HPDE6-E6E7 (cell line): Measurements from ENCODE around the gene NKD2.

ENCODE experiments used
- DNase-seq: peaks from one replicate; pipeline ENCODE4 v3.0.0; 2011; ENCODE audit warnings: missing footprints; ENCODE audit errors: extremely low spot score

NKD2 gene

DNA sequence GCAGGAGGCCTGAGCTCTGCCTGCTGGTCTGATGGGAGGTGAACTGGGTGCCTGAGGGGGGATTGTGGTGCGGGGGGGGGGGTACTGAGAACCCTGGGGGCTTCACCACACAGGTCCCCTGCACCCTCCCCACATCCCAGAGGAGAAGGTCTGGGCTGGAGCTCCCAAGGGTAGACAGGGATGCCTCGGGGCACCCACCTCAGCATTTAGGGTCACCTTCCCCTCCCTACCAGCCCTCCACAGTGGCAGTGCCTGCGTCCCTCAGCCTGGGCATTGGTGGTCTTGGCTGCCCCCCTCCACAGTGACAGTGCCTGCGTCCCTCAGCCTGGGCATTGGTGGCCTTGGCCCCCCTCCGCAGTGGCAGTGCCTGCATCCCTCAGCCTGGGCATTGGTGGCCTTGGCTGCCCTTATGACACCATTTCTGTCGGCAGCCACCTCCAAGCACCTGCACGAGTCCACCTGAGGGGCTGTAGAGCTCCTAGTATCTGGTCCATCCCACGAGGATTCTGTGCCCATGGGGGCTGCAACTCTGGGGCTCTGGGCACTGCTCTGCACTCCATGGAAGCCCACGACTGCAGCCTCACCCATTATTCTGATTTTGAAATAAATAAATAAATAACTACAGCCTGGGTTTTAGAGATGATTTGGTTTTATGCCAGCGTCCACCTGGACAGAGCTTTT is 21.5 kb downstream of the NKD2 start:
- no peak for DNase-seq

DNA sequence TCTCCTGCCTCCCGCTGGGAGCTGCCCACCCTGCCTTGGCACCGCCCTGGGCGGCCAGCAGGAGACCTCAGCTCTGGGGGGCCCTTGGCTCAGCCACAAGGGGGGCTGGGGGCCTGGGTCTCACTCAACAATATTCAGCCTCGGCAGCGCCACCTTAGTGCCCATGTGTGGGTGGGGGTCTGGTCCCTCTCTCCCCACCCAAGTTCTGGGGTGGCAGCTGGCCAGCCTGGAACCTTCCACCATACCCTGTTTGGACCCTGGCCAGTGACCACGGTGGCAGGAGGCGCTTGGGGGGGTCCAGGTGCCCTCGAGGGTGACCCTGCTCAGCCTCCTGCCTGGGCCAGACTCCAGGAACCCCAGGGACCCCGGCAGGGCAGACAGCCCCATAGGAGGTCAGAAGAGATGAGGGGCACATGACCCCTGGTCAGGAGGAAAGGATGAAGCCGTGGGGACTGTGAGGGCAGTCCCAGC is 22.2 kb downstream of the NKD2 start:
- DNase-seq, result no peak

DNA sequence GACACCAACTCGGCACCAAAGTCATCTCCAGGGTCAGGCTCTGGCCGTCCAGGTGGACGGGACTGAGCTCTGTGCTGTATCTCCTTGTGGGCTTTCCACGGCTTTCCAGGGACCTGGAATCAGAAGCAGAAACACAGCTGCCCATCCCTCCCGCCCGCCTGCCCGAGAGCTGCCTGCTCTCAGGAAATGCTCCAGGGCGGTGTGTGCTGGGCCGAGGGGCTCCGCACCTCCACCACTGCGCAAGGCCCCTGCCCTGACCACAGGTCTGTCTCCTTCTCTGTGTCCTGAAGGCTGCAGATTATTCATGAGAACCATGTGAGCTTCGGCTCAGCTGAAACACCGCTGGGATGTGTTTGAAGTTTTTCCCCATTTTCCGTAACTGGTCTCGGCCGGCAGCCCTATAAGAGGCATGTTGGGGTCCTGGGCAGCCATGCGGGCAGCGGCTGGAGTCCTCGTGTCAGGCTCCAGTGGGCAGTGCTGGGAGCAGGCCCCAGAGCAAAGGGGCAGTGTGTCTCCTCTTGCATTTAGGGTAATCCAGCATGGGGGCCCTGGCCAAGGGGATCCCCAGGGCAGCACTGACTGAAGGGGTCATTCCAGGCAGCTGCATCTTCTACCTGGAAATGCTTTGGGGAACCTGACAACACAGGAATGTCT is 22.8 kb downstream of the NKD2 start:
- DNase-seq, result no peak

DNA sequence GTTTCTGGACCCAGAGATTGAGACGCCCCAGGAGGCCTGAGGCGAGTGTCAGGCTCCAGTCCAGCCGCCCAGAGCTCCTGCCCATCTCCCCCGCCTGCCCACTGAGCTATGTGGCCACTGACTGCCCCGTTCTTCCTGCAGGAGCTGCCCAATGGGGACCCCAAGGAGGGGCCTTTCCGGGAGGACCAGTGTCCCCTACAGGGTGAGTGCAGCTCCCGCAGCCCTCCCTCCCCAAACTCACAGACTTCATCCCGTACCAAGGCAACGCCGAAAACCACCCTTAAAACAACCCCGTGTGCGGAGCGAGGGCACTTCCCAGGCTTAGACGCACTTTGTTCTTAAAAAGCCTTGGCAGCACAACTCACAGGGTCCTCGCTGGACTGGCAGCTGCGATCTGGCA is 23.4 kb downstream of the NKD2 start:
- DNase-seq, result no peak

DNA sequence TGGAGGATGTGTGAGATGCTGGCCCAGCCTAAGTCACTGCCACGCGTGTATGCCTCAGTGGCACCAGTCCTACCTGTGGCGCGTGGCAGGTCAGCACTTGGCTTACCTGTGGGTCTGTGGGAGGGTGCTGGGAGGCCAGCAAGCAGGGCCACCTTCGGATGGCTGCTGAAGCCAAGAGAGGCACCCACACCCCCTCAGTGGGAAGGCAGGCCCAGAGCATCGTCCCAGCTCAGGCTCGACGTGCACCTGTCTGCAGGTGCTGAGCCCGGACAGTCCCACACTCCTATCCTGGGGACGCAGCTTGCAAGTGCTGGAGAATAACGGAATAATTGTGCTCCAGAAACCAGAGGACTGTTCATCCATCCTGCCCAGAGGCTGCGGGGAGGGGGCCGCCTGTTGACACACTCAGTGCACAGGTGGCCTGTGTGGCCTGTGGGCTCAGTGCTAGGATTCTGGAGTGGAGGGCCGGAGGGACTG is 24.0 kb downstream of the NKD2 start:
- DNase-seq, result no peak

DNA sequence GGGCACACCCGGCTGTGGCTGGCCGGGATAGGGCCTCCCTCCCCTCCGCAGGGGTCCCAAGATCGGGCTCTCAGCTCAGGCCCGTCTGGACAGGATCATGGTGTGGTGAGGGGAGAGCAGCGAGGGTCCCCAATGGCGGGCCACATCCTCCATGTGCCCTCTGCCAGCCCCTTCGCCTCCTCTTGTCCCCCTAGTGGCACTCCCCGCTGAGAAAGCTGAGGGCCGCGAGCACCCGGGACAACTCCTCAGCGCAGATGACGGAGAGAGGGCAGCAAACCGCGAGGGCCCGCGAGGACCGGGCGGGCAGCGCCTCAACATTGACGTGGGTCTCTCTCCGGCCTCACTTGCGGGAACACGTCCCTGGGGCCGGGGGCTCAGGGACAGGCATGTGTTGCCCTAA is 24.6 kb downstream of the NKD2 start:
- no peak for DNase-seq

DNA sequence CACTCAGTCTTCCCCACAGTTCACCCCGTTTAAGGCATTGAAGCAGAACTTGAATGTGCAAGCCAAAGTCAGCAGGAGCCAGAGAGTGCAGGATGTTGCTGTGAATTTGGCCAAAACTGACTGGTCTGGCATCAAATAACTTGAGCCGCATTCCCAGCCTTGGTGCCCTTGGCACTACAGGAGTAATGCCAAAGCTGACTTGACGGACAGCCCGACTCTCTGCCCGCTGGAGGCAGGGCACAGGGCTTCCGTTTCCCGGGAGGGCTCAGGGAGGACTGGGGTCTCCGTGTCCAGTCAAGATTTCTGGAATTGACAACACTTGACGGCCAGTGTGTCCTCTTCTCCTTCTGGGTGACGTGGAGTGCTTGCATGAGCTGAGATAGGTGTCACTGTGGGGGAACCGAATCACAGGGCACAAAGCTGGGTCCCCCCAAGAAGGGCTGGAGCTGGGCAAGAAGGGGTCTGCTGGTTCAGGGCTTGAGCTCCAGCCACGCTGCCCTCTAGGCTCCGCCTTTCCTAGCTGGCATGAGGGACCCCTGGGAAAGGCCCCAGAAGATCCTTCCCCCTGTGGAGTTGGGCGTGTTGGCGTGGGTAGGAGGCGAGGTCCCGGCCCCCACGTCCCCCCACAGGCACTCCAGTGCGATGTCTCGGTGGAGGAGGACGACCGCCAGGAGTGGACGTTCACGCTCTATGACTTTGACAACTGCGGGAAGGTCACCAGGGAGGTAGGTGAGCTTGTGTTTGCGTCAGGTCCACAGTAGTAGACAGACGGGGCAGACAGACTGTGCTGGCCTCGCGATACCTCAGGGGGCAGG is 25.2 kb downstream of the NKD2 start:
- no peak for DNase-seq

DNA sequence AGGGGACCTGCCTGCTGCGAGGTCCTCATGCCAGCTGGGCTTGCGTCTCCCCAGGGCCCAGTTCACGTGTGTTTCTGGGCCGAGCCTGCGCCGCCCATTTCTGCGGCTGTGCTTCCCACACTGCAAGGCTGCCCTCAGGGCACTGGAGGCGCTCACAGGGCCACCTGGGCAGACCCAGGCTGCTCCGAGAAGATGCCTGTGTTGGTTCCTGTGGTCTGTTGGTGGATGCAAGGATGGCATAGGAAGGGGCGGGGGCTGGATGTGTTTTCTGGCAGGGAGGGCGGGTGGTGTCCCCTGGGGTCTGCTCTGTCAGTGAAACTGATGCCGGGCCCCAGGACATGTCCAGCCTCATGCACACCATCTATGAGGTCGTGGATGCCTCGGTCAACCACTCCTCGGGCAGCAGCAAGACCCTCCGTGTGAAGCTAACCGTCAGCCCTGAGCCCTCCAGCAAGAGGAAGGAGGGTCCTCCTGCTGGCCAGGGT is 25.9 kb downstream of the NKD2 start:
- DNase-seq, result no peak

DNA sequence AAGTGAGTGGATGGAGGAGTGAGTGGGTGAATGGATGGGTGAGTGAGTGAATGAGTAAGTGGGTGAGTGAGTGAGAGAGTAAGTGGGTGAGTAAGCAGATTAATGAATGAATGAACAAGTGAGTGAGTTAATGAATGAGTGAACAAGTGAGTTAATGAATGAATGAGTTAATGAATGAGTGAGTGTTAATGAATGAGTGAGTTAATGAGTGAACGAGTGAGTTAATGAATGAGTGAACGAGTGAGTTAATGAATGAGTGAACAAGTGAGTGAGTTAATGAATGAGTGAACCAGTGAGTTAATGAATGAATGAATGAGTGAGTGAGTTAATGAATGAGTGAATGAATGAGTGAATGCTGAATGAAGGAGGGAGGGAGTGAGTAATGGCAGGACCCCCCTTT is 26.4 kb downstream of the NKD2 start:
- DNase-seq, result no peak

DNA sequence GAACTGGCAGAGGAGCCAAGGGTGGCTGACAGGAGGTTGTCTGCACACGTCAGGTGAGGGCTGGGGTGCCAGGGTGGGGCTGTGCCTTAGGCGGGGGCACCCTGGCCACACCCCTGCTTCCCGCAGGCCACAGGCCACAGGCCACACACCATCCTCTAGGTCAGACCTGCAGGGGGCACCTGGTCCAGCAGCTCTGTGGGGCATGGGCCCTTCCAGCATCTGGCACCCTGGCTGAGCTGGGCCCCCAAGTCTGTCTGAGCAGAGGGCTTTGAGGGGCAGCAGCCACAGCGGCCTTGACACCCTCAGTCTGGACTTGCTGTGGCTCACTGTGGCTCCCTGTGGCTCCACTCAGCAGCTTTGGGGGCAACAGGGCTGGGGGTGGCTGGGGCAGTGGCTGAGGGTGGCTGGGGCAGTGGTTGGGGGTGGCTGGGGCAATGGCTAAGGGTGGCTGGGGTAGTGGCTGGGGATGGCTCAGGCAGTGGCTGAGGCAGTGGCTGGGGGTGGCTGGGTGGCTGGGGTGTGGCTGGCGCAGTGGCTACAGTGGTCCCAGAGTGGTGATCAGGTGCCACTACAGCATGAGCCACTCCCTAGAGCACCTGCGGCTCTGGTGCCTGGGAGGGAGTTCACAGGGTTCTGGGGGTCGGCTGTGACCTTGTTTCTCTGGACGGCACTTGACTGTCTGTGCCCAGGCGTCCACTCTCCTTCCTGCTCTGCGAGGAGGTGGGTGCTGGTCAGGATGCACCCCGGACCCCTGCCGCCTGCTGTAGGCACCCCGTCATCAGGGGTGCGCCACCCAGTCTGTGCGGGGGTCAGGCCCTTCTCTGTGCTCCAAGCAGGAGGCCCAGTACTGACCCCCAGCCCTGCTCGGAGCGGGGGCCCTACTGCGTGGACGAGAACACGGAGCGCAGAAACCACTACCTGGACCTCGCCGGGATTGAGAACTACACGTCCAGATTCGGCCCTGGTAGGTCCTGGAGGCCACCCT is 27.1 kb downstream of the NKD2 start:
- DNase-seq, result no peak

DNA sequence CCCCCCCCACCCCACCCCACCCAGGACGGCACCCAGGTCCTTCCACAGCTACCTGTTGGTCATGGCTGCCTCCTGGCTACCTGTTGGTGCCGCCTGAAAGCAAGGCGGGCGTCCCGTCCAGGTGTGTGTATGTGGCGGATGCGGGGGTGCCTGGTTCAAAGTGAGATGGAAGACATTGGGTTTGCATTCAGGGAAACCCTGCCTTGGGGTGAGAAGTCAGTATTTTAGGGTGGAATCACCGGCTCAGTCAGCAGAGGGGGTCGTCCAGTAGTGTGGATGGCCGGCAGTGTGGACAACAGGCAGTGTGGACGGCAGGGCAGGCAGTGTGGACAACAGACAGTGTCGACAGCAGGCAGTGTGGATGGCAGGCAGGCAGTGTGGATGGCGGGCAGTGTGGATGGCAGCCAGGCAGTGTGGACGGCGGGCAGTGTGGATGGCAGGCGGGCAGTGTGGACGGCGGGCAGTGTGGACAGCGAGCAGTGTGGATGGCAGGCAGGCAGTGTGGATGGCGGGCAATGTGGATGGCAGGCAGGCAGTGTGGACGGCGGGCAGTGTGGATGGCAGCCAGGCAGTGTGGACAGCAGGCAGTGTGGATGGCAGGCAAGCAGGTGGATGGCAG is 28.0 kb downstream of the NKD2 start:
- no peak for DNase-seq

DNA sequence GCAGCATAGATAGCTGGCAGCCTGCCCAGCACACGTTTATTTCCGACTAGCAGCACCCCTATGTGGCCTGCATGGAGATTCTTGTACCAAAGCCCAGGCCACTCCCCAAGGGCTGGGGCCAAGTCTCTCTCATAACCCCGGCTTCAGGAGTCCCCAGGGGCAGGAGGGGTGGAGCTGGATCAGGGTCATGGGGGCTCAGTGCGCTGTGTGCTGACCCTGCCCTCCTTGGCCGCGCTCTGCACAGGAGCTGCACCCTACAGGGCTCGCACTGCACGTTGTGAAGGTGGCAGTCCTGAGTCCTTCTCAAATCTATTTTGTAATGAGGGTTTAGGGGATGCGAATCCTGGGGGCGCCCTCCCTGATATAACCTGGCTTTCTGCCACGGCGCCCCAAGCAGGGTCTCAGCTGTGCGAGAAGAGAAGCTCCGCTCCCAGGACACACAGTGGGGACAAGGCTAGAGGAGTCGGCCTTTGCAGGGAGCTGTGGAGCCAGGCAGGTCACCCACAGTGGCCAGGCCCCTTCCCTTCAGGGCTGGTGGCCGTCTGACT is 28.6 kb downstream of the NKD2 start:
- DNase-seq, result no peak

DNA sequence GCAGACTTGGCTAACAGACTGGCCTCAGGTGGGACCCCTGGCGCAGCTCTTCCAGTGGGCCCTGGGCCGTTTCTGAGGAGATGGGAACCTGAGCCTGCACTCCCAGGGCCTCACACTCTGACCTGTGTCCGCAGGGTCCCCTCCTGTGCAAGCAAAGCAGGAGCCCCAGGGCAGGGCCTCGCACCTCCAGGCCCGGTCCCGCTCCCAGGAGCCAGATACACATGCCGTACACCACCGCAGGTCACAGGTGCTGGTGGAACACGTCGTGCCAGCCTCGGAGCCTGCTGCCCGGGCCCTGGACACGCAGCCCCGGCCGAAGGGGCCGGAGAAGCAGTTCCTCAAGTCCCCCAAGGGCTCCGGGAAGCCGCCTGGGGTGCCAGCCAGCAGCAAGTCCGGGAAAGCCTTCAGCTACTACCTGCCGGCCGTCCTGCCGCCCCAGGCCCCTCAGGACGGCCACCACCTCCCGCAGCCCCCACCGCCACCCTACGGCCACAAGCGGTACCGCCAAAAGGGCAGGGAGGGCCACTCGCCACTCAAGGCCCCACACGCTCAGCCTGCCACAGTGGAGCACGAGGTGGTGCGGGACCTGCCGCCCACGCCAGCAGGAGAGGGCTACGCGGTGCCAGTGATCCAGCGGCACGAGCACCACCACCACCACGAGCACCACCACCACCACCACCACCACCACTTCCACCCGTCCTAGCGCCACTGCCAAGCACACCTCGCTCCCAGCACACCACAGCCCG is 29.2 kb downstream of the NKD2 start:
- DNase-seq, result no peak

DNA sequence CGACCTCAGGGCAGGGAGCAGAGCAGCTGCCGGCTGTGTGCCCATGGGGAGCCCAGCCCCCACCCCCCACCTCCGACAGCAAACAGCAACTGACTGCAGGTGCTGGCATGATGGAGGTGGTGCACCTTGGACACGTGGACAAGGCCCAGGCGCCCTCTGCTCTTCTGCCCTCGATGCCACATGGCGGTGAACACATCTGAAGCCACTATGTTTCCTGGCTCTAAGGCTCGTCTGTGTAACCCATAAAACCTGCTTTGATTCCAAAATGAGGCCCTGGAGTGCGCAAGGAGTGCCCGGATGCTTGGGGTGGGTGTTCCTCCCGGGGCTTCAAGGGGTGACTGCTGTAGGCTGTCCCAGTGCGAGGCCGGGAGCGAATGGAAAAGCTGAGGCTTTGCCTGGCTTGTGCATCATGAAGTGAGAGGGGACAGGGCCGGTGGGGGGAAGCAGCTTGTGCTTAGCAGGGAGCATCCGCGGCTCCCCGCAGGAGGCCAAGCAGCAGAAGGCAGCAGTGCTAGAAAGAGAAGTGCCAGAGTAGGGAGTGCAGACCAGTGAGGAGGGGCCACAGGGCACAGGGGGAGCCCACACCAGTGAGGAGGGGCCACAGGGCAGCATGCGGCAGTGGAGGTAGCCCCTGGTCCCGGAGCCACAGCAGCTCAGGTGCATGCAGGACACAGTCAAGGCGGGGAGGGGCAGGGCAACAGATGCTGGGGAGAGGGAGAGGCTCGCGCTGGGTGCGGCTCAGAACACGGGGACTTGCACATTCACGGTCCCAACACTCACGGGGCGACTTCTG is 30.0 kb downstream of the NKD2 start:
- DNase-seq, result no peak

DNA sequence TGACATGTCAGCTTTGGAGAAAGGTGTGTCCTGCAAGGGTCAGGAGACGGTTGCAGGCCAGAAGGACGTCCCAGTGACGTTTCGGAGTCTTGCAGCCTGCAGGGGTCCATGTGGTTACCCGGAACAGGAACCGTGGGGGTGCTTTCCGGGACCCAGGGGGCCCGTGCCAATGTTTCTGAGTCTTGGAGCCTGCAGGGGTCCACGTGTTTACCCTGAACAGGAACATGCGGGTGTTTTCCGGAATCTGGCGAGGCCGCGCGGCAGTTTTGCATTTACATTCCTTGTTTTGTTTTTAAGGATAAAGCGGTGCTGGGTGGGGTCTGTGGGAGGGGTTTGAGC is 30.6 kb downstream of the NKD2 start:
- DNase-seq, result no peak

DNA sequence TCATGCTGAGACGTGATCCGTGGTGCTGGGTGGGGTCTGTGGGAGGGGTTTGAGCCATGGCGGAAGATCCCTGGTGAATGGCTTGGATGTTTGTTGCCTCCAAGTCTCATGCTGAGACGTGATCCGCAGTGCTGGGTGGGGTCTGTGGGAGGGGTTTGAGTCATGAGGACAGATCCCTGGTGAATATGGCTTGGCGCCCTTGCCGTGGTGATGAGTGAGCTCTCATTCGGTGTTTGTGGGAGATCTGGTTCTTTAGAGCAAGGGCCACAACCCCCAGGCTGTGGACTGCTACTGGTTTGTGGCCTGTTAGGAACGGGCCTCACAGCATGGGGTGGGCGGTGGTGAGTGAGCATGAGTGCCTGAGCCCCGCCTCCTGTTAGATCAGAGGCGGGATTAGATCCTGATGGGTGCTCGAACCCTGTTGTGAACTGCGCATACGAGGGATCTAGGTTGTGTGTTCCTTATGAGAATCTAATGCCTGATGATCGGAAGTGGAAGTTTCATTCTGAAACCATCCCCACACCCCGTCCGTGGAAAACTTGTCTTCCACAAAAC is 31.2 kb downstream of the NKD2 start:
- no peak for DNase-seq

DNA sequence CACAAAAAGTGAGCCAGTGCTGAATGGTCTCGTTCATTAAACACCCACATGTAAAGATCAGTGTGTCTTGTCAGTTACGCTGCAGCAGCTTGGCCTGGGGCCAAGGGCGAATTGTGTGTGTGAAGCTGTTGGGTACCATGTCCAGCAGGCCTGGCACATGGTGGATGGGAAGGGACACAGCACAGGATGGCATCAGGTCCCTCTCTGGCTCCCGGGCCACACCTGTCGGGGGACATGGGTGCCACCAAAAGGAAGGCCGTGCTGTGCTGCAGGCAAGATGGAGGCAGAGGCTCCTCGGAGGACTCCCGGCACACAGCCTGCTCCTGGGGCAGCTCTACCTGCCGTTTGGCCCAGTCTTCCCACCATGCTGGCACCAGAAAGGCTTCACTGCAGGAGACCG is 32.0 kb downstream of the NKD2 start:
- DNase-seq, result no peak

DNA sequence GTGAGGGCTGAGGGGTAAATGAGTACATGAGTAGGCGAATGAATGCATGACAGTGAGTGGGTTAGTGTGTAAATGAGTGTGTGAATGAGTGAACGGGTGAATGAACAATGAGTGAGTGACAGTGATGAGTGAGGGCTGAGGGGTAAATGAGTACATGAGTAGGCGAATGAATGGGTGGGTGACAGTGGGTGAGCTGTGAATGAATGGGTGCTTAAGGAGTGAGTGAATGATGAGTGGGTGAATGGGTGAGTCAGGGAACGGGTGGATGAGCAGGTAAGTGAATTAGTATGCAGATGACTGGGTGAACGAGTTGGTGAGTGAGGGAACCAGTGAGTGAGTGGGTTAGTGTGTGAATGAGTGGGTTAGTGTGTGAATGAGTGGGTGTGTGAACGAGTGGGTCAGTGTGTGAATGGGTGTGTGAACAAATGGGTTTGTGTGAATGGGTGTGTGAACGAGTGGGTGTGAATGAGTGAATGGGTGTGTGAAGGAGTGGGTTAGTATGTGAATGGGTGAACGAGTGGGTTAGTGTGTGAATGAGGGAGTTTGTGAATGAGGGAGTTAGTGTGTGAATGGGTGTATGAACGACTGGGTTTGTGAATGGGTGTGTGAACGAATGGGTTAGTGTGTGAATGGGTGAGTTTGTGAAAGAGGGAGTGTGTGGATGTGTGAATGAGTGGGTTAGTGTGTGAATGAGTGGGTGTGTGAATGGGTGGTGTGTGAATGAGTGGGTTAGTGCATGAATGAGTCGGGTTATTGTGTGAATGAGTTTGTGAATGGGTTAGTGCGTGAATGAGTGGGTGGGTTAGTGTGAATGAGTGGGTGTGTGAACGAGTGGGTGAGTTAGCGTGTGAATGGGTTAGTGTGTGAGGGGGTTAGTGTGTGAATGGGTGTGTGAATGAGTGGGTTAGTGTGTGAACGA is 32.9 kb downstream of the NKD2 start:
- DNase-seq, result no peak
